Neutrophil (primary cell): ENCODE data around the gene SBNO1.
"Not testable (repeated sequence)": the region's sequence is repeated elsewhere in the genome, so short reads cannot be mapped to it uniquely, and the experiment has no call there.

Source experiments
- H3K27ac ChIP-seq: fragments of 200-600 bp; sonication (generic); 2 replicates; pipeline ENCODE4 v1.5.1; 2016; ENCODE audit warnings: mild to moderate bottlenecking, moderate library complexity
- H3K27me3 ChIP-seq: fragments of 200-600 bp; sonication (generic); 2 replicates; pipeline ENCODE4 v1.6.0; 2016; ENCODE audit warnings: mild to moderate bottlenecking
- H3K36me3 ChIP-seq: fragments of 200-600 bp; sonication (generic); 2 replicates; pipeline ENCODE4 v1.5.1; 2017
- H3K4me1 ChIP-seq, 2 experiments: fragments of 200-600 bp in 1 of 2; sonication (generic) in 1 of 2; 1 replicate in 1 of 2; 2 replicates in 1 of 2; pipeline versions ENCODE4 v1.5.1 to v1.6.1; 2013 to 2016; ENCODE audit warnings: low read depth in 1 of 2, low read length in 1 of 2, mild to moderate bottlenecking in 1 of 2, moderate library complexity in 1 of 2; ENCODE audit not compliant: control insufficient read depth in 1 of 2, insufficient read depth in 1 of 2
- H3K4me3 ChIP-seq, 2 experiments: fragments of 200-600 bp in 1 of 2; sonication (generic) in 1 of 2; 1 replicate in 1 of 2; 2 replicates in 1 of 2; pipeline ENCODE4 v1.5.1; 2013 to 2016; ENCODE audit warnings: low read depth in 1 of 2, low read length in 1 of 2, mild to moderate bottlenecking in 1 of 2, moderate library complexity in 1 of 2
- H3K9me3 ChIP-seq: fragments of 200-600 bp; sonication (generic); 2 replicates; pipeline ENCODE4 v1.5.1; 2016
- CTCF ChIP-seq: fragments of 200-600 bp; sonication (generic); IDR thresholded peaks from 2 replicates; pipeline ENCODE4 v1.5.1; 2016; ENCODE audit warnings: antibody characterized with exemption

Gene SBNO1

GRCh38 chr12:123364532-123365024 is at the start of gene SBNO1:
Gene SBNO1, minus strand, starts transcription at chr12:123364847. Its CDS starts 14,406 bp downstream, at chr12:123350441.
- Histone ChIP-seq H3K4me1 (peaks cover 27 to 30% of the 10 kb centered on the region in 2 experiments), H3K36me3 (no peaks in the 10 kb centered on the region), H3K9me3 (no peaks in the 10 kb centered on the region), H3K4me3 (peak within 1 kb of the TSS; percentile 73 to 97), H3K27me3 (no peaks in the 10 kb centered on the region), H3K27ac (peak within 1 kb of the TSS; percentile 98)
- TF ChIP-seq CTCF: no peak

GRCh38 chr12:123410041-123410412 is 45.4 kb upstream of the SBNO1 start:
- TF ChIP-seq CTCF: no peak
- Histone ChIP-seq H3K4me3 (no peak overlapping the region), H3K27ac (peak overlapping the region; percentile 3), H3K4me1 (peaks cover 6 to 18% of the 10 kb centered on the region in 2 experiments), H3K36me3 (peaks cover 84% of the 10 kb centered on the region), H3K27me3 (no peaks in the 10 kb centered on the region), H3K9me3 (no peaks in the 10 kb centered on the region)

DNA sequence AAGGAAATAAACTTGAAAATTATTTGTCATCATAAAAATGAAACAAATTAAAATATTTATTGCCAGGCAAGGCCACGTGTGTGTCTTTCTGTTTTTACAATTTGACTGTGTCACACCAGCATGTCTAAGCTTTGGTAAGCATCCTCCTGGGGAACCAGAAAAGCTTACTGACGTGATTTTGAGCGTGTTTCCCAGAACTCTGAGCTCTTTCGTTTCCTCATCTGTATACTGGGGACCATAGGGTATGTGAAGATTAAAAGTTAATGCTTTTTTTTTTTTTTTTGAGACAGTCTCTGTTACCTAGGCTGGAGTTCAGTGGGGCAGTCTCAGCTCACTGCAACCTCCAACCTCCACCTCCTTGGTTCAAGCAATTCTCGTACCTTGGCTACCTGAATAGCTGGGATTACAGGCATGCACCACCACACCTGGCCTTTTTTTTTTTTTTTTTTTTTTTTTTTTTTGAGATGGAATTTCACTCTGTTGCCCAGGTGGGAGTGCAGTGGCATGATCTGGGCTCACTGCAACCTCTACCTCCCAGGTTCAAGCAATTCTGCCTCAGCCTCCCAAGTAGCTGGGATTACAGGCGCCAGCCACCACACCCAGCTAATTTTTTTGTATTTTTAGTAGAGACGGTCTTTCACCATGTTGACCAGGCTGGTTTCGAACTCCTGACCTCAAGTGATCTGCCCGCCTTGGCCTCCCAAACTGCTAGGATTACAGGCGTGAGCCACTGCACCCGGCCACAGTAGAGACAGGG is 44.8 kb upstream of the SBNO1 start:
- H3K4me3 ChIP-seq, H3K27me3 ChIP-seq, H3K9me3 ChIP-seq: not testable (repeated sequence)
- Histone ChIP-seq H3K27ac (peak overlapping the region; percentile 3), H3K4me1 (peaks cover 6 to 23% of the 10 kb centered on the region in 2 experiments), H3K36me3 (peaks cover 84% of the 10 kb centered on the region)

DNA sequence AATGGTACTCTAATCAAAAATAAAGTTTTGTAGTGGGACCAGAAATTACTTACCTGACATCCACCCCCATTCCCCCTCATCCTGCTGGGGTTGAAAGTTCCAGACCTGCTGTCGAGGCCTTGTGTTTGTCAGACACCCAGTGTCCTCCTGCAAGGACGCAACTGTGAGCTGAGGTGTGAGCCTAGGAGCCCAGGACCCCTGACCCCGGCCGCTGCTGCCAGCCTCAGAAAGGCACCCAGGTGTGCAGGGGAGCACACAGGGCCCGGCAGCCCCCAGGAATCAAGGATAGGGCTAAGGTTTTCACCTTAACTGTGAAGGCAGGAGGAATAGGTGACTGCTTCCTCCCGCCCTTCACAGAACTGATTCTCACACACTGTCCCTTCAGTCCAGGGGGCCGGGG is 44.0 kb upstream of the SBNO1 start:
- Histone ChIP-seq H3K36me3 (peaks cover 84% of the 10 kb centered on the region), H3K4me1 (peaks cover 6 to 27% of the 10 kb centered on the region in 2 experiments)
- not testable (repeated sequence) for H3K9me3 ChIP-seq, H3K27ac ChIP-seq, H3K4me3 ChIP-seq, H3K27me3 ChIP-seq

GRCh38 chr12:123407934-123408333 is 43.3 kb upstream of the SBNO1 start:
- H3K4me1 ChIP-seq: peaks cover 6 to 27% of the 10 kb centered on the region in 2 experiments
- not testable (repeated sequence) for H3K4me3 ChIP-seq, H3K27ac ChIP-seq, H3K27me3 ChIP-seq, H3K9me3 ChIP-seq
- H3K36me3 ChIP-seq: peaks cover 84% of the 10 kb centered on the region

- H3K4me1 ChIP-seq: peaks cover 6 to 27% of the 10 kb centered on the region in 2 experiments
- H3K9me3 ChIP-seq, H3K27ac ChIP-seq, H3K27me3 ChIP-seq, H3K4me3 ChIP-seq: not testable (repeated sequence)
- peaks cover 84% of the 10 kb centered on the region for H3K36me3 ChIP-seq
Observed at GRCh38 chr12:123407269-123407668, 42.6 kb upstream of the SBNO1 start.

DNA sequence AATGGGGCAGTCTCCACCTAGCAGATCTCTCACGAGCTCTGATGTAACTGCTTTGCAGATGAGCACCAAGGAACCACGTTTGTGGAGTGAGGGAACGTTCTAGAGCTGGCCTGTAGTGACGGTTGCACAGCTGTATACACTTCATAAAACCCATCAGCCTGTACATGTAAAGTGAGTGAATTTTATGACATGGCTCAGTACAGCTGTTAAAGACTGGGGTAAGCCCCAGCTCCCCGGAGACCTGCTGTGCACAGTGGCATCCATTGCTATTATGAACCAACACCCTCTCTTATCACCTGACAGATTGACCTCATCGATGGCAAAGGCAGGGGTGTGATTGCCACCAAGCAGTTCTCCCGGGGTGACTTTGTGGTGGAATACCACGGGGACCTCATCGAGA is 39.9 kb upstream of the SBNO1 start:
- peaks cover 77% of the 10 kb centered on the region for H3K36me3 ChIP-seq
- peak overlapping the region; percentile 78 for H3K27ac ChIP-seq
- H3K4me1 ChIP-seq: peaks cover 6 to 27% of the 10 kb centered on the region in 2 experiments
- no peak overlapping the region for H3K4me3 ChIP-seq
- no peak for TF ChIP-seq CTCF
- no peaks in the 10 kb centered on the region for H3K27me3 ChIP-seq
- no peaks in the 10 kb centered on the region for H3K9me3 ChIP-seq
